DND-41 (cell line): ENCODE measurements around the gene FBP1.

Source experiments
- ATAC-seq: fragments of 200-7000 bp; cut with Tn5 transposase; 3 replicates; pipeline ENCODE4 v1.9.1; 2021; ENCODE audit warnings: low read depth; ENCODE audit not compliant: insufficient read depth
- DNase-seq: peaks from one replicate; pipeline ENCODE4 v3.0.0-alpha.2; 2020
- H2AFZ ChIP-seq: 2 replicates; pipeline ENCODE4 v1.6.0; 2012; ENCODE audit warnings: low read depth, low read length
- H3K27ac ChIP-seq: 2 replicates; pipeline ENCODE4 v1.5.1; 2012; ENCODE audit warnings: low read length, inconsistent platforms
- H3K27me3 ChIP-seq: fragments of 200-600 bp; sonication (generic); 2 replicates; pipeline ENCODE4 v1.6.0; 2012; ENCODE audit warnings: low read length, mild to moderate bottlenecking, inconsistent platforms; ENCODE audit not compliant: insufficient read depth, poor library complexity
- H3K36me3 ChIP-seq: 2 replicates; pipeline ENCODE4 v1.5.1; 2012; ENCODE audit warnings: low read length, inconsistent platforms; ENCODE audit not compliant: insufficient read depth
- H3K4me1 ChIP-seq: 2 replicates; pipeline ENCODE4 v1.5.1; 2012; ENCODE audit warnings: mild to moderate bottlenecking, low read length; ENCODE audit not compliant: insufficient read depth
- H3K4me2 ChIP-seq: 2 replicates; pipeline ENCODE4 v1.6.0; 2012; ENCODE audit warnings: mild to moderate bottlenecking, moderate library complexity, low read length, inconsistent platforms; ENCODE audit not compliant: insufficient read depth
- H3K4me3 ChIP-seq, 2 experiments: fragments of 200-600 bp in 1 of 2; shearing (Covaris generic) in 1 of 2; 2 replicates each; pipeline ENCODE4 v1.5.1; 2012 to 2016; ENCODE audit warnings: inconsistent platforms in 2 of 2, low read length in 2 of 2, mild to moderate bottlenecking in 2 of 2, low read depth in 1 of 2, moderate library complexity in 1 of 2
- H3K79me2 ChIP-seq: 2 replicates; pipeline ENCODE4 v1.6.0; 2012; ENCODE audit warnings: low read length, inconsistent platforms; ENCODE audit not compliant: insufficient read depth
- H3K9ac ChIP-seq: 2 replicates; pipeline ENCODE4 v1.6.0; 2012; ENCODE audit warnings: low read depth, mild to moderate bottlenecking, inconsistent platforms, low read length, moderate library complexity
- H3K9me3 ChIP-seq: 2 replicates; pipeline ENCODE4 v1.5.1; 2012; ENCODE audit warnings: low read length, moderate library complexity, mild to moderate bottlenecking, inconsistent platforms; ENCODE audit not compliant: insufficient read depth, severe bottlenecking
- H4K20me1 ChIP-seq: 2 replicates; pipeline ENCODE4 v1.6.0; 2012; ENCODE audit warnings: low read length; ENCODE audit not compliant: insufficient read depth
- CTCF ChIP-seq: IDR thresholded peaks from 2 replicates; pipeline ENCODE4 v1.5.1; 2012; ENCODE audit warnings: borderline replicate concordance, low read length, moderate library complexity, mild to moderate bottlenecking; ENCODE audit not compliant: poor library complexity, severe bottlenecking; ENCODE audit errors: extremely low read depth
- EZH2 ChIP-seq: IDR thresholded peaks from 3 replicates; pipeline ENCODE4 v1.6.1; 2012; ENCODE audit warnings: borderline replicate concordance, low read depth, mild to moderate bottlenecking, moderate library complexity, low read length, inconsistent platforms; ENCODE audit not compliant: severe bottlenecking

Gene FBP1

GRCh38 chr9:94577036-94577435 is 62.3 kb downstream of the FBP1 start:
- H4K20me1 ChIP-seq: no peaks in the 10 kb centered on the region
- H3K4me2 ChIP-seq: no peak overlapping the region
- no peak overlapping the region for H2AFZ ChIP-seq

DNA sequence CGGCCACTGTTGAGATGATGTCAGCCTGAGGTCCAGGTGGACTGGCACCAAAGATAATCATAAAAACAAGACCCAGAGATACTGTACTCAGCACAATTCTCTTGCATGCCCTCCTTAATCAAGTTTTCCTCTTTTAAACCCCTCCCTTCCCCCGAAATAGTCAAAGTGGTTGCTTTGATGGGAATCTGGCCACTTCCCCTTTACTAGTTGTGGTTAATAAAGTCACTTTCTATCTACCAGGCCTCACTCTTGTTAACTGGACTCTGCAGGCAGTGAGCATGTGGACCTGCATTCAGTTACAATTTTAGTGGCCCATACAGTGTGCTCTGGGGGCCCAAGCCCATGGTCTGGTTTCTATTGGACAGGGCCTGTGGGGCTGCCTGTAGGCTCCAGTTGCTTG is 63.2 kb downstream of the FBP1 start:
- ATAC-seq (no peak), DNase-seq (no peak)
- no peaks in the 10 kb centered on the region for H3K27me3 ChIP-seq
- TF ChIP-seq CTCF: no peak
- no peak for TF ChIP-seq EZH2
- H3K9me3 ChIP-seq: no peaks in the 10 kb centered on the region
- no peaks in the 10 kb centered on the region for H3K36me3 ChIP-seq
- no peak overlapping the region for H3K4me3 ChIP-seq
- H3K4me1 ChIP-seq: no peaks in the 10 kb centered on the region
- H3K4me2 ChIP-seq: no peak overlapping the region
- no peaks in the 10 kb centered on the region for H3K79me2 ChIP-seq
- no peak overlapping the region for H2AFZ ChIP-seq
- no peaks in the 10 kb centered on the region for H4K20me1 ChIP-seq
- no peak overlapping the region for H3K27ac ChIP-seq
- no peak overlapping the region for H3K9ac ChIP-seq

More at GRCh38 chr9:94577036-94577435, 62.3 kb downstream of the FBP1 start:
- Histone ChIP-seq H3K4me3 (no peak overlapping the region), H3K79me2 (no peaks in the 10 kb centered on the region), H3K9me3 (no peaks in the 10 kb centered on the region), H3K36me3 (no peaks in the 10 kb centered on the region), H3K27ac (no peak overlapping the region), H3K27me3 (no peaks in the 10 kb centered on the region), H3K4me1 (no peaks in the 10 kb centered on the region), H3K9ac (no peak overlapping the region)
- TF ChIP-seq CTCF (no peak), EZH2 (no peak)
- ATAC-seq (no peak), DNase-seq (no peak)

DNA sequence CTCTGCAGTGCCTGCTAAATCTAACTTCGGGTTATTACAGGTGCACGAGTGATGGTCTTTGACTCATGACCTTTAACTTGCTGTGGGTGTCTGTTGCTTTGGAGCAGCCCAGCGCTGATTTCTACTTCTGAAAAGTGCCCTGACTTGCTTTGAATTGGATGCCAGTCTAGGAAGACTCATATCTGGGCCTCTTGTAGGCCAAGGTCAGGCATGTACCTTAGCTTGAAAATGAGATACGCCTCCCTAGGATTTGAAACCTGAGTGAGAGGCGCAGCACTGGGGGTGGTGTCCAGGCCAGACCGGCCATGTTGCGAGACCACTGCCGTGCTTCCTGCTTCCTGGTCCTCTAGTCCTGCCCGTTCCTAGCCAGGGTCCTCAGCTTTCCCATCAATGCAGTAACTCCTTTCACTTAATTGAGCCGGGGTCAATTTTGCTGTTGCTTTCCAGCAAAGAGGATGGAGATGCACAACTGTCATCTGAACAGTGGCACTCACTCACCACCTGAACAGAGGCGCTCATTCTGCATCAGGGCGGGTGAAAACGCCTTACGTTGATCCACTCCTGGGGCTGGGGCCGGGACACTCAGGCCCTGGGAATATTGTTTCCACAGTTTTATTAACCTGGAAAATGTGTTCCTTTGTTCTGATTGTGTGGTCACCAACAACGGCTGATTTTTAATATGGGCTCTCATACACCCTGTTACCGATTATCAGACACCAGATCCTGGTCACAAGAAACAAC is 70.2 kb downstream of the FBP1 start:
- Histone ChIP-seq H3K9me3 (no peaks in the 10 kb centered on the region), H2AFZ (no peak overlapping the region), H3K27ac (no peak overlapping the region), H4K20me1 (no peaks in the 10 kb centered on the region), H3K4me3 (no peak overlapping the region), H3K4me1 (no peaks in the 10 kb centered on the region), H3K79me2 (no peaks in the 10 kb centered on the region), H3K4me2 (no peak overlapping the region), H3K27me3 (no peaks in the 10 kb centered on the region), H3K9ac (no peak overlapping the region), H3K36me3 (no peaks in the 10 kb centered on the region)
- no peak for TF ChIP-seq EZH2
- no peak for TF ChIP-seq CTCF
- DNase-seq (no peak), ATAC-seq (no peak)
